ENCODE data around the gene CHST8.

DNA sequence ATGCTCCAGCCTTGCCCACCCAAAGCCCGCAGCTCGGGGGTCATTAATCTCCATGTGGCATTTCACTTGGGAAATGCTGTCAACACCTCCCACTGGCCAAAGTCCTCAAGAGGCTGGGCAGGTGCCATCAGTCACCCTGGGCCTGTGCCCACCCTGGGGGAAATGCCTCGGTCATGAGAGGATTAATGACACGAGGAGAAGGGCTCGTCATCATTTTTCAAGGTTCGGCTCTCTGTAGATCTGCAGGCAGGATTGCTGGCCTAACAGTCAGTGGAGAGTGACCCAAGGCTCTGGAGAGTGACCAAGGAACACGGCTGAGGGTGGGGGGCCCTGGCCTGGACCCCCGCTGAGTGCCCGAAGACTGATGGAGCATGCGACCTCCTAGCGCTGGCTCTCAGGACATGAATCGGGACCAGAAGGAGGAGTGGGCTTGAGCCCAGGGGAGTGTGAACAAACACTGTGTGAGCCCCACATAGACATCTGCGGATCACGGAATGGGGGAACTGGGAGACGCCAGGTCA is 159.7 kb downstream of the CHST8 start:
- TF ChIP-seq, protein P1, sequence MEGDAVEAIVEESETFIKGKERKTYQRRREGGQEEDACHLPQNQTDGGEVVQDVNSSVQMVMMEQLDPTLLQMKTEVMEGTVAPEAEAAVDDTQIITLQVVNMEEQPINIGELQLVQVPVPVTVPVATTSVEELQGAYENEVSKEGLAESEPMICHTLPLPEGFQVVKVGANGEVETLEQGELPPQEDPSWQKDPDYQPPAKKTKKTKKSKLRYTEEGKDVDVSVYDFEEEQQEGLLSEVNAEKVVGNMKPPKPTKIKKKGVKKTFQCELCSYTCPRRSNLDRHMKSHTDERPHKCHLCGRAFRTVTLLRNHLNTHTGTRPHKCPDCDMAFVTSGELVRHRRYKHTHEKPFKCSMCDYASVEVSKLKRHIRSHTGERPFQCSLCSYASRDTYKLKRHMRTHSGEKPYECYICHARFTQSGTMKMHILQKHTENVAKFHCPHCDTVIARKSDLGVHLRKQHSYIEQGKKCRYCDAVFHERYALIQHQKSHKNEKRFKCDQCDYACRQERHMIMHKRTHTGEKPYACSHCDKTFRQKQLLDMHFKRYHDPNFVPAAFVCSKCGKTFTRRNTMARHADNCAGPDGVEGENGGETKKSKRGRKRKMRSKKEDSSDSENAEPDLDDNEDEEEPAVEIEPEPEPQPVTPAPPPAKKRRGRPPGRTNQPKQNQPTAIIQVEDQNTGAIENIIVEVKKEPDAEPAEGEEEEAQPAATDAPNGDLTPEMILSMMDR (IDR thresholded peaks at IDR 0.05) = no peak
- no peak for TF ChIP-seq POLR2A (IDR thresholded peaks at IDR 0.05)
